ENCODE data around the gene FAM78B.

DNA sequence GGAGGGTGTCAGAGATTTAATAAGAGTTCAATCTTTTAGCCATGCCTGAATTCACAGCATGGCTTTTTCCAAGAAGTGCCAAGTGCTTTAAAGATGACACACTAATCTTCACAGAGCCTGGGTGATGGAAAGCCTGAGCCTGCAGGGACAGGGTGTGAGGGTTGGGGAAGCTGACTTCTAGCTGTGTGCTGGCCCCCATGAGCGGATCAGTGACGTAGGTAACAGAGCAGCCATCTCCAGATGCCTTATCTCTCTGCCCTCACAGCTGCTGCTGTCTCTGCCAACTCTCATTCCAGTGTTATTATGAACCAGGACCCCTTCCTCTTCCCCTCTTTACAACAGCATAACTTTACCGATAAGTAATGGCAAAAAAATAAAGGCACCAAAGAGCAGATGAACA, 30.6 kb downstream of the FAM78B start:
- TF ChIP-seq, protein P1, sequence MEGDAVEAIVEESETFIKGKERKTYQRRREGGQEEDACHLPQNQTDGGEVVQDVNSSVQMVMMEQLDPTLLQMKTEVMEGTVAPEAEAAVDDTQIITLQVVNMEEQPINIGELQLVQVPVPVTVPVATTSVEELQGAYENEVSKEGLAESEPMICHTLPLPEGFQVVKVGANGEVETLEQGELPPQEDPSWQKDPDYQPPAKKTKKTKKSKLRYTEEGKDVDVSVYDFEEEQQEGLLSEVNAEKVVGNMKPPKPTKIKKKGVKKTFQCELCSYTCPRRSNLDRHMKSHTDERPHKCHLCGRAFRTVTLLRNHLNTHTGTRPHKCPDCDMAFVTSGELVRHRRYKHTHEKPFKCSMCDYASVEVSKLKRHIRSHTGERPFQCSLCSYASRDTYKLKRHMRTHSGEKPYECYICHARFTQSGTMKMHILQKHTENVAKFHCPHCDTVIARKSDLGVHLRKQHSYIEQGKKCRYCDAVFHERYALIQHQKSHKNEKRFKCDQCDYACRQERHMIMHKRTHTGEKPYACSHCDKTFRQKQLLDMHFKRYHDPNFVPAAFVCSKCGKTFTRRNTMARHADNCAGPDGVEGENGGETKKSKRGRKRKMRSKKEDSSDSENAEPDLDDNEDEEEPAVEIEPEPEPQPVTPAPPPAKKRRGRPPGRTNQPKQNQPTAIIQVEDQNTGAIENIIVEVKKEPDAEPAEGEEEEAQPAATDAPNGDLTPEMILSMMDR (IDR thresholded peaks at IDR 0.05; ENCODE audit: low read length) = no peak
- no peak for TF ChIP-seq EZH2 (IDR thresholded peaks at IDR 0.05; ENCODE audit: borderline replicate concordance, low read length)

Data from OCI-LY1 (cell line).